ENCODE results near the gene ATP10A. TPM values are rescaled to one million over a fixed set of nuclear protein-coding genes. Genes with fewer than 3 reads are reported as not detected.

Gene ATP10A
- total RNA-seq, 4 donors from 2014 or later = 1.6 to 8.2 (median 3.7) TPM

DNA sequence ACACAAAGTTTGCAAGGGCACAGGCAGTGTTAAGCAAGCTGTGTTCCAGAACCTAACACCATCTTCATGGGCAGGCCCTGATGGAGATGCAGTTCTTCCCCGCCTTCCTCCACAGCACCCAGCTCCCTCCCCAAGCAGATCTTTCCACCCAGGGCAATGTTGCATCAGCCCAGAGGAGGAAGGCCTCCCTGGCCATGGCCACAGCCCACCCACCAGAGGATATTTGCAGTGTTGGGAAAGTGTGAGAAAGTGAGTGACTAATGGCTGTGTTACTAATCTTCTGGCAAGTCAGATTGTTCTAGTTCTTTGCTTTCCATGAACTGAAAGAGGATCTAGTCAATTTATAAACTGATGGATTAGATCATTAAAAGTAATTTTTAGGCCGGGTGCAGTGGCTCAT lies 42.0 kb upstream of the ATP10A start:
- H3K4me3 ChIP-seq (ENCODE audit: low read depth, poor library complexity, severe bottlenecking) = no peak overlapping the region
- TF ChIP-seq POLR2A (IDR thresholded peaks at IDR 0.05) (no peak), CTCF (IDR thresholded peaks at IDR 0.05) (no peak)
- peak in 1 of 2 donors; percentile 38 for DNase-seq (ENCODE audit: low spot score in 2 of 2)
- 43 to 48% methylated on average over 2 of the region's 2 CpGs for WGBS, 2 donors
- intact Hi-C loops (cut with DNase I; ENCODE audit: low total_unique reads) = no loop called here

DNA sequence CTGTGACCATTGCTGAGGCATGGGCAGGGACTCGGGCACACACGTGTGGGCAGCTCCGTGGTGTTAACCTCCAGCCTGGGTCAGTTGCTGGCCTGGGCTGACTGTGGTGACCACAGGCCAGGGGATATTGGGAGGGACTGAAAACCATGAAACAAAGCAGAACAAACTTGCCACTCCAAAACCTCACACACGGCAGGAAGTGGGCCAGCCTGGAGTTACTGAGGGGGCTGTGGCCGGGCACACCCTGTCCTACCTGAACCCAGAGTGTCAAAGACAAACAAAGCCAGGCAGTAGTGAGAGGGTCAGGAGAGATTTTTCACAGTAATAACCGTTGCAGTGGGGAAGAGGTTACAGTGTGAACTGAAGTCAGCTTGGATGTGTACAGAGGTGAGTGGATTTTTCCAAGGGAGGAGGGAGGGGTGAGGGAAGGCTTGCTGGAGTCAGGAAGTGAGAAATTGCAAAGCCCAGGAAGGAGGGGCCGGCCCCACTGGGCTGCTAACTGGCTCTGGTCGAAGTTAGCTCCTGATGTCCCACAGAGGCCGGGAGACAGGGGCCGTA lies 40.0 kb upstream of the ATP10A start:
- TF ChIP-seq POLR2A (IDR thresholded peaks at IDR 0.05) = no peak
- TF ChIP-seq CTCF (IDR thresholded peaks at IDR 0.05) = no peak
- intact Hi-C loops (cut with DNase I; ENCODE audit: low total_unique reads) = no loop called here
- DNase-seq (ENCODE audit: low spot score in 2 of 2) = no peak
- H3K4me3 ChIP-seq (ENCODE audit: low read depth, poor library complexity, severe bottlenecking) = no peak overlapping the region
- 62 to 68% methylated on average over 10 of the region's 10 CpGs for WGBS, 2 donors

GRCh38 chr15:25901811-25902605 lies 38.9 kb upstream of the ATP10A start:
- no peak overlapping the region for H3K4me3 ChIP-seq (ENCODE audit: low read depth, poor library complexity, severe bottlenecking)
- DNase-seq (ENCODE audit: low spot score in 2 of 2) = no peak
- TF ChIP-seq CTCF (IDR thresholded peaks at IDR 0.05) (no peak), POLR2A (IDR thresholded peaks at IDR 0.05) (no peak)
- WGBS, 2 donors = 88 to 93% methylated on average over 14 of the region's 14 CpGs
- intact Hi-C loops (cut with DNase I; ENCODE audit: low total_unique reads) = no loop called here

- TF ChIP-seq CTCF (IDR thresholded peaks at IDR 0.05) = no peak
- no peak for TF ChIP-seq POLR2A (IDR thresholded peaks at IDR 0.05)
- H3K4me3 ChIP-seq (ENCODE audit: low read depth, poor library complexity, severe bottlenecking) = no peak overlapping the region
- WGBS, 2 donors = 73 to 85% methylated on average over 5 of the region's 5 CpGs
- DNase-seq (ENCODE audit: low spot score in 2 of 2) = no peak
- intact Hi-C loops (cut with DNase I; ENCODE audit: low total_unique reads) = no loop called here
Observed at GRCh38 chr15:25900901-25901300, 37.8 kb upstream of the ATP10A start.

- no peak for DNase-seq (ENCODE audit: low spot score in 2 of 2)
- TF ChIP-seq CTCF (IDR thresholded peaks at IDR 0.05) (no peak), POLR2A (IDR thresholded peaks at IDR 0.05) (no peak)
- 66 to 69% methylated on average over 2 of the region's 2 CpGs for WGBS, 2 donors
- H3K4me3 ChIP-seq (ENCODE audit: low read depth, poor library complexity, severe bottlenecking) = no peak overlapping the region
- intact Hi-C loops (cut with DNase I; ENCODE audit: low total_unique reads) = no loop called here
Observed at GRCh38 chr15:25900431-25900830, 37.3 kb upstream of the ATP10A start.
